HUES48 (cell line): ENCODE measurements around the gene EIF4ENIF1.
"Not testable (repeated sequence)": the region's sequence is repeated elsewhere in the genome, so short reads cannot be mapped to it uniquely, and the experiment has no call there.

ENCODE experiments used
- H3K27ac ChIP-seq: one replicate; pipeline ENCODE4 v1.7.0; 2013; ENCODE audit warnings: low read depth, low read length, inconsistent platforms
- H3K27me3 ChIP-seq: 2 replicates; pipeline ENCODE4 v1.6.1; 2013; ENCODE audit warnings: mild to moderate bottlenecking, low read length; ENCODE audit not compliant: control insufficient read depth, insufficient read depth
- H3K36me3 ChIP-seq: 2 replicates; pipeline ENCODE4 v1.6.1; 2013; ENCODE audit warnings: low read length; ENCODE audit not compliant: control insufficient read depth, insufficient read depth
- H3K4me1 ChIP-seq: 2 replicates; pipeline ENCODE4 v1.6.1; 2013; ENCODE audit warnings: mild to moderate bottlenecking, low read length; ENCODE audit not compliant: control insufficient read depth, insufficient read depth
- H3K4me3 ChIP-seq: 2 replicates; pipeline ENCODE4 v1.5.1; 2013; ENCODE audit warnings: mild to moderate bottlenecking, low read depth, low read length
- H3K9ac ChIP-seq: 2 replicates; pipeline ENCODE4 v1.6.1; 2013; ENCODE audit warnings: mild to moderate bottlenecking, low read depth, low read length, moderate library complexity
- H3K9me3 ChIP-seq: 2 replicates; pipeline ENCODE4 v1.6.1; 2013; ENCODE audit warnings: low read length; ENCODE audit not compliant: control insufficient read depth, insufficient read depth

The EIF4ENIF1 gene

DNA sequence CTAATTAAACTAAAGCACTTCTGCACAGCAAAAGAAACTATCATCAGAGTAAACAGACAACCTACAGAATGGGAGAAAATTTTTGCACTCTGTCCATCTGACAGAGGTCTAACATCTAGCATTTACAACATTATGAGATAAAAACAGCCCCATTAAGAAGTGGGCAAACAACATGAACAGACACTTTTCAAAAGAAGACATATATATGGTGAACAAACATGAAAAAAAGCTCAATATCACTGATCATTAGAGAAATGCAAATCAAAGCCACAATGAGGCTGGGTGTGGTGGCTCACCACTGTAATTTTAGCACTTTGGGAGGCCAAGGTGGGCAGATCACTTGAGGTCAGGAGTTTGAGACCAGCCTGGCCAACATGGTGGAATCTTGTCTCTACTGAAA is 17.9 kb upstream of the EIF4ENIF1 start:
- not testable (repeated sequence) for H3K4me3 ChIP-seq, H3K9ac ChIP-seq, H3K9me3 ChIP-seq, H3K27ac ChIP-seq, H3K27me3 ChIP-seq, H3K4me1 ChIP-seq
- peaks cover 15% of the 10 kb centered on the region; the same call in 1 of the 2 replicates for H3K36me3 ChIP-seq

GRCh38 chr22:31504282-31504681 is 14.6 kb upstream of the EIF4ENIF1 start:
- Histone ChIP-seq H3K27me3 (no peaks in the 10 kb centered on the region), H3K9ac (no peak overlapping the region), H3K27ac (no peak overlapping the region), H3K4me3 (no peak overlapping the region), H3K4me1 (peaks cover 4% of the 10 kb centered on the region; the same call in 1 of the 2 replicates), H3K36me3 (peaks cover 8% of the 10 kb centered on the region; the same call in 1 of the 2 replicates), H3K9me3 (no peaks in the 10 kb centered on the region)

GRCh38 chr22:31503211-31503964 is 13.7 kb upstream of the EIF4ENIF1 start:
- no peaks in the 10 kb centered on the region for H3K36me3 ChIP-seq
- no peak overlapping the region for H3K27ac ChIP-seq

DNA sequence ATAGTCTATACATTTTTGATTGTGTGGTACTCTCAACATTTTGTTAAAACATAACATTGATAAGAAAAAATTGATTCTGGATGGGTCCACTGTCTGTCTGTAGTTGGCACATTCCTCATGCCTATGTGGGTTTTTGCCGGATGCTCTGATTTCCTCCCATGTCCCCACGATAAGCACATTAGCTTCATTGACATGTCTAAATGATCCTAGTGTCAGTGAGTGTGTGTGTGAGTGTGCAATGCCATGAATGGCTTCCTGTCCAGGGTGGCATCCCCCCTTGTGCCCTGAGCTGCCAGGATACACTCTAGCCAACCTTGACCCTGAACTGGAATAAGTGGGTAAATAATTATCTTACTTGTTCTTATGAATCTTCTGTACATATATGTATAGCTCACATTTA is 12.1 kb upstream of the EIF4ENIF1 start:
- H3K36me3 ChIP-seq, result no peaks in the 10 kb centered on the region
- peaks cover 4% of the 10 kb centered on the region; the same call in 1 of the 2 replicates for H3K4me1 ChIP-seq
- H3K27ac ChIP-seq, result no peak overlapping the region
- no peaks in the 10 kb centered on the region for H3K9me3 ChIP-seq
- H3K4me3 ChIP-seq, result no peak overlapping the region
- H3K27me3 ChIP-seq, result no peaks in the 10 kb centered on the region
- H3K9ac ChIP-seq, result no peak overlapping the region

More at GRCh38 chr22:31503211-31503964, 13.7 kb upstream of the EIF4ENIF1 start:
- no peak overlapping the region for H3K9ac ChIP-seq
- H3K27me3 ChIP-seq, result no peaks in the 10 kb centered on the region
- no peak overlapping the region for H3K4me3 ChIP-seq
- no peaks in the 10 kb centered on the region for H3K9me3 ChIP-seq
- H3K4me1 ChIP-seq, result peaks cover 4% of the 10 kb centered on the region; the same call in 1 of the 2 replicates

- H3K4me1 ChIP-seq, result peaks cover 11% of the 10 kb centered on the region
- no peaks in the 10 kb centered on the region for H3K9me3 ChIP-seq
- H3K9ac ChIP-seq, result 0 out of 2 replicates have a peak overlapping the region, but pooled peaks have one; percentile 61
- no peaks in the 10 kb centered on the region for H3K36me3 ChIP-seq
- peak overlapping the region; percentile 85 for H3K4me3 ChIP-seq
- H3K27ac ChIP-seq, result no peak overlapping the region
- H3K27me3 ChIP-seq, result no peaks in the 10 kb centered on the region
These were observed 7.7 kb upstream of the EIF4ENIF1 start for GRCh38 chr22:31497148-31497938.

GRCh38 chr22:31496735-31497146 is 7.1 kb upstream of the EIF4ENIF1 start:
- no peaks in the 10 kb centered on the region for H3K36me3 ChIP-seq
- no peaks in the 10 kb centered on the region for H3K27me3 ChIP-seq
- H3K4me3 ChIP-seq, result peak overlapping the region; percentile 85
- peak overlapping the region; percentile 61 for H3K9ac ChIP-seq
- no peaks in the 10 kb centered on the region for H3K9me3 ChIP-seq
- peak overlapping the region; percentile 88 for H3K27ac ChIP-seq
- H3K4me1 ChIP-seq, result peaks cover 11% of the 10 kb centered on the region

DNA sequence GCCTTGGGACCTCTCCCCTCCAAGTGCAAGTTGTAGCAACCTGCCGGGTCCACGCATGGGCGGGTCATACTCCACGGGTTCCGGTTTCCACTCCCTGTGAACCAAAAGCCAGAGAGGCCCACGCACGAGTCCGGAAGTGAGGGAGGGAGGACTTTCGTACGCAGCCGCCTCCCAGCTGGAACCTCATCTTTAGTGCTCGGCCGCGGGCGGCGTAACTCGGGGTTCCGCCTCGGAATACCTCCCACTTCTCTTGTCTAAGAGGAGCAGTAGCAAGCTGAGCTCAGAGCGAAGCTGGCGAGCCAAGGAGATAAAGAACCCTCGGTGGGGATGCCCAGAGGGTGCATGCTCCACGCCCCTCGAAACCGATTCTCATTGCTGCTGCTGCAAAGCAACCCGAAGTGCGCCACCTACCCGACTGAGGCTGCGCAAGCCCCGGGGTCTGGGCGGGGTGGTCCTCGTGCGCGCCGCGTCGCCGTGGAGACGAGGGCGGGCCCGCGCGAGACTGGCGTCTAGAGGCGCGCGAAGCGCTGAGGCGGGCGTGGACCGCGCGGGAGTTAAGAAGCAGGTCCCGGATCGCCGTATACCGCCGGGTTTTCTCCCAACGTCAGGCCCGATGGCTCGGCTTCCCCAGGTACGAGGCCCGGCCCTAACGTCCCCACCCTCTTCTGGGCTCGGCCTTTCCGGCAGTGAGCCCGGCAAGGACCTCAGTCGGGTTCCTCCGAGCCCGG is 6.5 kb upstream of the EIF4ENIF1 start, which contains the start of gene SFI1:
Gene SFI1, plus strand, starts transcription at position 530 of the 728 bp plus-strand sequence. CDS start 11,749 bp downstream, outside the sequence.
- Histone ChIP-seq H3K4me3 (peak within 1 kb of the TSS; percentile 85), H3K9me3 (no peaks in the 10 kb centered on the region), H3K27ac (peak within 1 kb of the TSS; percentile 88), H3K27me3 (no peaks in the 10 kb centered on the region), H3K9ac (peak within 1 kb of the TSS; percentile 61), H3K36me3 (no peaks in the 10 kb centered on the region), H3K4me1 (peaks cover 15% of the 10 kb centered on the region)

- Histone ChIP-seq H3K4me3 (peak overlapping the region; percentile 85), H3K36me3 (no peaks in the 10 kb centered on the region)
These were observed 5.7 kb upstream of the EIF4ENIF1 start for GRCh38 chr22:31495343-31495742.

DNA sequence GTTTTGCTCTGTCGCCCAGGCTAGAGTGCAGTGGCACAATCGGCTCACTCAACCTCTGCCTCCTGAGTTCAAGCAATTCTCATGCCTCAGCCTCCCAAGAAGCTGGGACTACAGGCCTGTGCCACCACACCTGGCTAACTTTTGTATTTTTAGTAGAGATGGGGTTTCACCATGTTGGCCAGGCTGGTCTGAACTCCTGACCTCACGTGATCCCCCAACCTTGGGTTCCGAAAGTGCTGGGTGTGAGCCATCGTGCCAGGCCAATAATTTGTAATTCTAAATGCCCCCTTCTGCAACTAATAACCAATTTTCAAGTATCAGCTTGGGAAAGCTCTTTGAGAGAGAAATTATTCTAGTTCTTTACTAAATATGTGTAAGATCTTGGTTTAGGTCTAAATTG is 3.7 kb upstream of the EIF4ENIF1 start:
- not testable (repeated sequence) for H3K4me3 ChIP-seq, H3K9me3 ChIP-seq, H3K9ac ChIP-seq, H3K27me3 ChIP-seq, H3K27ac ChIP-seq, H3K36me3 ChIP-seq
- peaks cover 25% of the 10 kb centered on the region for H3K4me1 ChIP-seq

More at GRCh38 chr22:31495343-31495742, 5.7 kb upstream of the EIF4ENIF1 start:
- H3K9ac ChIP-seq, result no peak overlapping the region
- peaks cover 22% of the 10 kb centered on the region for H3K4me1 ChIP-seq
- H3K9me3 ChIP-seq, result no peaks in the 10 kb centered on the region
- H3K27me3 ChIP-seq, result no peaks in the 10 kb centered on the region
- H3K27ac ChIP-seq, result peak overlapping the region; percentile 88

GRCh38 chr22:31492151-31492550 is 2.5 kb upstream of the EIF4ENIF1 start:
- H3K9ac ChIP-seq, result no peak overlapping the region
- H3K36me3 ChIP-seq, result peaks cover 11% of the 10 kb centered on the region
- H3K4me1 ChIP-seq, result peaks cover 27% of the 10 kb centered on the region
- H3K4me3 ChIP-seq, result no peak overlapping the region
- H3K27me3 ChIP-seq, result no peaks in the 10 kb centered on the region
- H3K27ac ChIP-seq, result peak overlapping the region; percentile 82
- no peaks in the 10 kb centered on the region for H3K9me3 ChIP-seq
